Activated naive CD4-positive, alpha-beta T cell treated with anti-CD3 and anti-CD28 coated beads, Interleukin-2, amount 50 U/mL, for 24 hours (primary cell): ENCODE results near the gene FOXO3.
"Not testable (repeated sequence)": the region's sequence is repeated elsewhere in the genome, so short reads cannot be mapped to it uniquely, and the experiment has no call there.

ENCODE experiments used
- H3K27ac Mint-ChIP-seq: one replicate; pipeline ENCODE4 v1.8.0; 2021; ENCODE audit warnings: mild to moderate bottlenecking, mixed read lengths
- H3K27me3 Mint-ChIP-seq: one replicate; pipeline ENCODE4 v1.8.0; 2021; ENCODE audit warnings: mixed read lengths
- H3K36me3 Mint-ChIP-seq: one replicate; pipeline ENCODE4 v1.8.0; 2021; ENCODE audit warnings: mixed read lengths
- H3K4me1 Mint-ChIP-seq: one replicate; pipeline ENCODE4 v1.8.0; 2021; ENCODE audit warnings: mixed read lengths
- H3K4me3 Mint-ChIP-seq: one replicate; pipeline ENCODE4 v1.8.0; 2021; ENCODE audit warnings: mild to moderate bottlenecking, mixed read lengths
- H3K9me3 Mint-ChIP-seq: one replicate; pipeline ENCODE4 v1.8.0; 2021; ENCODE audit warnings: mixed read lengths

The FOXO3 gene

GRCh38 chr6:108648191-108648590, 87.5 kb downstream of the FOXO3 start:
- Mint-ChIP-seq H3K4me3 (no peak overlapping the region), H3K27ac (no peak overlapping the region), H3K27me3 (no peaks in the 10 kb centered on the region), H3K36me3 (peaks cover 7% of the 10 kb centered on the region), H3K9me3 (no peaks in the 10 kb centered on the region), H3K4me1 (peaks cover 25% of the 10 kb centered on the region)

GRCh38 chr6:108650325-108650724, 89.6 kb downstream of the FOXO3 start:
- H3K4me1 Mint-ChIP-seq = peaks cover 35% of the 10 kb centered on the region
- H3K27me3 Mint-ChIP-seq = no peaks in the 10 kb centered on the region
- peaks cover 7% of the 10 kb centered on the region for H3K36me3 Mint-ChIP-seq

GRCh38 chr6:108650781-108651180, 90.1 kb downstream of the FOXO3 start:
- H3K27me3 Mint-ChIP-seq = no peaks in the 10 kb centered on the region
- H3K4me3 Mint-ChIP-seq = no peak overlapping the region
- no peak overlapping the region for H3K27ac Mint-ChIP-seq
- peaks cover 33% of the 10 kb centered on the region for H3K4me1 Mint-ChIP-seq
- peaks cover 7% of the 10 kb centered on the region for H3K36me3 Mint-ChIP-seq
- no peaks in the 10 kb centered on the region for H3K9me3 Mint-ChIP-seq

More at GRCh38 chr6:108650325-108650724, 89.6 kb downstream of the FOXO3 start:
- H3K27ac Mint-ChIP-seq = no peak overlapping the region
- H3K4me3 Mint-ChIP-seq = no peak overlapping the region
- H3K9me3 Mint-ChIP-seq = no peaks in the 10 kb centered on the region

GRCh38 chr6:108651340-108652227, 90.9 kb downstream of the FOXO3 start:
- H3K36me3 Mint-ChIP-seq = peaks cover 7% of the 10 kb centered on the region
- peaks cover 36% of the 10 kb centered on the region for H3K4me1 Mint-ChIP-seq
- no peak overlapping the region for H3K4me3 Mint-ChIP-seq
- no peaks in the 10 kb centered on the region for H3K9me3 Mint-ChIP-seq
- no peak overlapping the region for H3K27ac Mint-ChIP-seq
- H3K27me3 Mint-ChIP-seq = no peaks in the 10 kb centered on the region

GRCh38 chr6:108652375-108652774, 91.7 kb downstream of the FOXO3 start:
- peaks cover 4% of the 10 kb centered on the region for H3K36me3 Mint-ChIP-seq
- H3K27ac Mint-ChIP-seq = no peak overlapping the region
- no peaks in the 10 kb centered on the region for H3K27me3 Mint-ChIP-seq
- H3K9me3 Mint-ChIP-seq = no peaks in the 10 kb centered on the region
- H3K4me3 Mint-ChIP-seq = no peak overlapping the region
- peaks cover 38% of the 10 kb centered on the region for H3K4me1 Mint-ChIP-seq

- no peak overlapping the region for H3K27ac Mint-ChIP-seq
Observed at GRCh38 chr6:108653949-108654348, 93.2 kb downstream of the FOXO3 start.

GRCh38 chr6:108654465-108655106, 93.9 kb downstream of the FOXO3 start:
- Mint-ChIP-seq H3K36me3 (peaks cover 1% of the 10 kb centered on the region), H3K9me3 (no peaks in the 10 kb centered on the region), H3K27ac (no peak overlapping the region), H3K4me3 (no peak overlapping the region), H3K4me1 (peaks cover 38% of the 10 kb centered on the region), H3K27me3 (no peaks in the 10 kb centered on the region)

More at GRCh38 chr6:108653949-108654348, 93.2 kb downstream of the FOXO3 start:
- no peaks in the 10 kb centered on the region for H3K9me3 Mint-ChIP-seq
- peaks cover 2% of the 10 kb centered on the region for H3K36me3 Mint-ChIP-seq
- H3K27me3 Mint-ChIP-seq = no peaks in the 10 kb centered on the region
- H3K4me1 Mint-ChIP-seq = peaks cover 38% of the 10 kb centered on the region
- no peak overlapping the region for H3K4me3 Mint-ChIP-seq

- Mint-ChIP-seq H3K27me3 (no peaks in the 10 kb centered on the region), H3K4me3 (no peak overlapping the region)
Observed at GRCh38 chr6:108655806-108656651, 95.3 kb downstream of the FOXO3 start.

GRCh38 chr6:108656836-108657235, 96.1 kb downstream of the FOXO3 start:
- Mint-ChIP-seq H3K4me1 (peaks cover 30% of the 10 kb centered on the region), H3K27ac (no peak overlapping the region), H3K36me3 (no peaks in the 10 kb centered on the region), H3K4me3 (no peak overlapping the region), H3K27me3 (no peaks in the 10 kb centered on the region), H3K9me3 (no peaks in the 10 kb centered on the region)

More at GRCh38 chr6:108655806-108656651, 95.3 kb downstream of the FOXO3 start:
- H3K27ac Mint-ChIP-seq = no peak overlapping the region
- no peaks in the 10 kb centered on the region for H3K36me3 Mint-ChIP-seq
- H3K9me3 Mint-ChIP-seq = no peaks in the 10 kb centered on the region
- peaks cover 30% of the 10 kb centered on the region for H3K4me1 Mint-ChIP-seq

GRCh38 chr6:108658174-108658573, 97.5 kb downstream of the FOXO3 start:
- no peak overlapping the region for H3K27ac Mint-ChIP-seq
- peaks cover 24% of the 10 kb centered on the region for H3K4me1 Mint-ChIP-seq
- no peak overlapping the region for H3K4me3 Mint-ChIP-seq
- peaks cover 3% of the 10 kb centered on the region for H3K36me3 Mint-ChIP-seq
- H3K27me3 Mint-ChIP-seq = no peaks in the 10 kb centered on the region
- H3K9me3 Mint-ChIP-seq = no peaks in the 10 kb centered on the region

GRCh38 chr6:108658785-108659184, 98.1 kb downstream of the FOXO3 start:
- not testable (repeated sequence) for H3K4me3 Mint-ChIP-seq, H3K27me3 Mint-ChIP-seq, H3K9me3 Mint-ChIP-seq, H3K27ac Mint-ChIP-seq, H3K36me3 Mint-ChIP-seq
- H3K4me1 Mint-ChIP-seq = peaks cover 18% of the 10 kb centered on the region

GRCh38 chr6:108660251-108660650, 99.5 kb downstream of the FOXO3 start:
- no peaks in the 10 kb centered on the region for H3K27me3 Mint-ChIP-seq
- H3K9me3 Mint-ChIP-seq = no peaks in the 10 kb centered on the region
- H3K27ac Mint-ChIP-seq = no peak overlapping the region
- H3K36me3 Mint-ChIP-seq = peaks cover 11% of the 10 kb centered on the region
- peaks cover 16% of the 10 kb centered on the region for H3K4me1 Mint-ChIP-seq
- no peak overlapping the region for H3K4me3 Mint-ChIP-seq

- peaks cover 21% of the 10 kb centered on the region for H3K4me1 Mint-ChIP-seq
- H3K4me3 Mint-ChIP-seq = no peak overlapping the region
- no peak overlapping the region for H3K27ac Mint-ChIP-seq
- peaks cover 13% of the 10 kb centered on the region for H3K36me3 Mint-ChIP-seq
- no peaks in the 10 kb centered on the region for H3K27me3 Mint-ChIP-seq
- no peaks in the 10 kb centered on the region for H3K9me3 Mint-ChIP-seq
Observed at GRCh38 chr6:108661430-108661829, 100.7 kb downstream of the FOXO3 start.

GRCh38 chr6:108661982-108662381, 101.3 kb downstream of the FOXO3 start:
- Mint-ChIP-seq H3K4me1 (peaks cover 22% of the 10 kb centered on the region), H3K4me3 (no peak overlapping the region), H3K27me3 (no peaks in the 10 kb centered on the region), H3K36me3 (peaks cover 13% of the 10 kb centered on the region), H3K27ac (no peak overlapping the region), H3K9me3 (no peaks in the 10 kb centered on the region)

GRCh38 chr6:108662702-108663101, 102.0 kb downstream of the FOXO3 start:
- no peak overlapping the region for H3K4me3 Mint-ChIP-seq
- H3K27me3 Mint-ChIP-seq = no peaks in the 10 kb centered on the region
- peaks cover 29% of the 10 kb centered on the region for H3K4me1 Mint-ChIP-seq
- H3K27ac Mint-ChIP-seq = no peak overlapping the region
- peaks cover 16% of the 10 kb centered on the region for H3K36me3 Mint-ChIP-seq
- no peaks in the 10 kb centered on the region for H3K9me3 Mint-ChIP-seq
